Hippocampal formation (tissue), 2 donors: ENCODE results near the gene ARL4A.

Experiments
- DNase-seq, 2 donors: peaks; one replicate each; lab custom pipeline; 2025; lab: John Stamatoyannopoulos, UW

ARL4A gene

DNA sequence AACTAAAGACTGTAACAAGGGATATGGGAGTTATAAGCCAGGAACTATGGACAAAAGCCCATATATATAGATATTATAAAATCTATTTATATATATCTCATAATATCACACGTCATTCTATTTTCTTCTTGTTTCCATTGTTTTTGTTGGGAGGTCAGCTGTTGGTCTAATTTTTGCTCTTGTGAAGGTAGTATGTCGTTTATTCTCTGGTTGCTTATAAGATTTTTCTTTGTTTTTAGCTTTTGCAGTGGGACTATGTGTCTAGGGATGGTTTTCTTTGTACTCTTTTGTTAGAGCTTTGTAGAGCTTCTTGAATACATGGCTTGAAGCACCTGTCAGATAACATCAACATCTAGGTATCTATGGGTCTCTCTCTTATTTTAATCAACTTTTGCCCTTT, 14.0 kb downstream of the ARL4A start:
- no peak for DNase-seq

DNA sequence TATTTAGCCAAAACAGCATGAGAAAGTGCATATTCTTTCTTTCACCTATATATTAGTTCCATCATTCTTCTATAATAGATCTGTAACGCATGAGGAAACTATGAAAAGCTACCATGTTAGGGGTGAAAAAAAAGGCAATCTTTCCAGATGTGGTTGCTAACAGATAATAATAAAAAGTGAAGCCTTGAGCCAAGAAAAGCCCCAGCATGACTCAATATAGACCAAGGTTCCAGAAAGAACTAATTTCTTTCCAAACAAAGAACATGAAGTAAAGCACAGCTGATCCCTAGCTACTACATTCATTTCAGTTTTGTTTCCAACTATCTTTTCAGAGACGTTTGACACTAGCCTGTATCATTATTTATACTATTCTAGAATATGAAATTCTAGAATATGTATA, 16.4 kb downstream of the ARL4A start:
- no peak for DNase-seq

DNA sequence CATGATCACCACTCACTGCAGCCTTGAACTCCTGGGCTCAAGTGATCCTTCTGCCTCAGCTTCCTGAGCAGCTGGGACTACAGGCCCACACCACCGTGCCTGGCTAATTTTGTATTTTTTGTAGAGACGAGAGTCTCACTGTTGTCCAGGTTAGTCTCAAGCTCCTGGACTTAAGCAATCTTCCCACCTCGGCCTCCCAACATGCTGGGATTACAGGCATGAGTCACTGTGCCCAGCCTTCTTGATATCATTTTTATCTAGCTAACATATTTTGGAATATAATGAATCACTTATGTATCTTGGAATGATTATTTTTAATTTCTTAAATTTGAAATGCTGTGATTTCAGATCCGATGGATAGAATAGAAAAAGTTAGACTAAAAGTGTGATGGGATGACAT, 18.4 kb downstream of the ARL4A start:
- no peak for DNase-seq

DNA sequence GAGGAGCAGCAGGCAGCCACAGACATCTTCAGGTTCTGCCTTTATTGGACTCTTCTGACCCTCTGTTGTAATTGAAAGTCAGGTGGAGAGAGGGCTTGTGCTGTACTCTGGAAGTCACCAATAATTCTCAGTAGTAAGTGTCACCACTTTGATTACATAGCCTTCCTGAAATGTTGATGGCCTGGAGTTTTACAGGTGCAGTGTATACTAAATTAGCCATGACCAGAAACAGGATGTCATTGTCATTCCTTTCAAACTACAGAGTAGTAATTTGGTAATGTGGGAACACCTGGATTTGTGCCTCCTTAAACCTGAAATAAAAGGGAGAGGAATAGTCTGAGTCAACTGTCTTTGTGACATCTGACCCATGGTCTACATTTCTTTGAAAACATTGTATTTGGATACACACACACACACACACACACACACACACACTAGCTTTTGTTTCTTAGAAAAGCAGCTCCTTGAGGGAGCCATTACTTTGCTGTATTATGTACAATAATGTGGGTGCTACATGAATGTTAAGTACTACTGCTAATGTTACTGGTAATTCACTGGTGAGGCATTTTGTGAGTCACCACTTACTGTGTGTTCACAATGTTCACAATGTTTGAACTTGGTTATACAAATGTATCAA, 19.6 kb downstream of the ARL4A start:
- no peak for DNase-seq

DNA sequence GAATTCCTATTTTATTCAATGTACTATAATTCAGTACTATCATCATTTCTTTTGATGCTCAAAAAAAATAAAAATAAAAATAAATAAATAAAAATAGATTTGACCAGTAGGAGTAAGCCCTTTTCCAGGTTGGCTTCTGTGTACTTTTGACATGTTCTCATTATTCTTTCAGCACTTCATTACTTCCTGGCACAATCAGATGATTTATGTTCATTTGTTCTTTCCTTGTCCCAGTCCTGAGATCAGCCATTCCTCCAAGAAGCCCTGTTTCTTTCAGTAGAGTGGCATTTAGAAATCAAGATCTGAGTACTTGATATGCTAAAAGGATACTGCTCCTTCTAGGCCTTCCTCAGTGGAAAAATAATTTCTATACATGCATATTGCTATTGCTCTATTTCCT, 20.9 kb downstream of the ARL4A start:
- DNase-seq = no peak

DNA sequence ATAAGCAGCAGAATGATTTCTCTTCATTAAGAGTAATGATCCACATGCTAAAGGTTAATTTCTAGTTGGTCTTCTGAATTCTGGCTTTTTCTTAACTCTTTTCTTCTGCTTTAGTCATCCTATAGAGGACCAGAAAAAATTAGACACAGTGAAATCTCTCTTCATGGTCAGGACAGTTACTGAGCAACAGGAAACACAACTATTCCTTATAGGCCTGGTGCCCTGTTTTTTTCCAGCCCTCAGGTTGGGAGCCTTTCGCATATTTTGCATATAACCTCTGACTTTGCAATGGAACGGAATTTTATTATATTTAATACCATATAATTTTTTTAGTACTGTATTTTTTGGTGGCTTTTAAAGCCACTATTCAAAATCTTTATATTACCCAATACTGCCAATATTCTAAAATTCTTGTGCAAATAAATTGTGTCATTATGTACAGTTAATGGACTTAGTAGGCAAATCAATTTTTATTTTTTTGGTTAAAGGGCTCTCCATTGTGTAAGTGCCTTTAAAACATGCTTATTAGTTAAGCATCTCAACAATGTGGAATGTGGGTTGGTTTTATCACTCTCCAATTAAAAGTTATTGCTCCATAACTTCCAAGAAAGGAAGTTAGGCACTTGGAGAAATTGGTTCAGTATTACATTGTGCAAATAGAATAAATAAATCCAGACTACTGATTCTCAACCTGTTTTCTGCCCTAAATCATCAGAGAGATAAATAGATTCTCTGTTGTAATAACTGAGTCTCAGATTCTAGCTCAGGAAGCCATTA, 22.5 kb downstream of the ARL4A start:
- DNase-seq = no peak

DNA sequence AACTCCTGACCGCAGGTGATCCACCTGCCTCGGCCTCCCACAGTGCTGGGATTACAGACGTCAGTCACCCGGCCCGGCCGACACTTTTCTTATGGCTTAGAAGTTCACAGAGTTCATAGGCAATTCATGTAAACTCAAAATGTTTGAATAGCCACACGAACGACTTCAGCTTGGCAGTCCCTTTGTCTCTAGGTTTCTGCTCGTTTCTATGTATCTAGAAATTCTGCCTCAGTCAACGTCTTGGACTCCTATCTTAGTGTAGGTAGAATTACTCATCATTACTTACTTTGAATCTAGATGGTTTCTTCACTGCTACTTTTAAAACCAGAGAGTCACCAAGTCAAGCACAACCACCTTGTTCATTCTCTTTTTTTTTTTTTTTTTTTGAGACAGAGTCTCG, 23.7 kb downstream of the ARL4A start:
- no peak for DNase-seq

DNA sequence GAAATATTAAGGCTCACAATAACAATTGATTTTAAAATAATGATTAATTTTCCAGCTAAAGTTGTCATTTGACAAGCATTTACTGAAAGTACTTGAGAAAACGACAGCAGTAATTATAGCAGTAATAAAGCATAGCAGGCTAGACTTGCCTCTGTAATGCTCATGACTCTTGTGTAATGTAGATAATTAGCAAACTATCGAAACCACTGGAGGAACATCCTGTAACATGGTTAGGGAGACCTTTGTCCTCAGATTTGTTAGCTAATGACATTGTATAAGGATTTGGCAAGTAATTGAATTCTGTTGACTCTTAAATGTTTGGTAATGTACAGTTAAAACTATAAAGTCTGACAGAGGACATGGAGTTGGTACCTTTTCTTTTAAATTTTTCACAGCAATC, 24.8 kb downstream of the ARL4A start:
- DNase-seq = no peak

DNA sequence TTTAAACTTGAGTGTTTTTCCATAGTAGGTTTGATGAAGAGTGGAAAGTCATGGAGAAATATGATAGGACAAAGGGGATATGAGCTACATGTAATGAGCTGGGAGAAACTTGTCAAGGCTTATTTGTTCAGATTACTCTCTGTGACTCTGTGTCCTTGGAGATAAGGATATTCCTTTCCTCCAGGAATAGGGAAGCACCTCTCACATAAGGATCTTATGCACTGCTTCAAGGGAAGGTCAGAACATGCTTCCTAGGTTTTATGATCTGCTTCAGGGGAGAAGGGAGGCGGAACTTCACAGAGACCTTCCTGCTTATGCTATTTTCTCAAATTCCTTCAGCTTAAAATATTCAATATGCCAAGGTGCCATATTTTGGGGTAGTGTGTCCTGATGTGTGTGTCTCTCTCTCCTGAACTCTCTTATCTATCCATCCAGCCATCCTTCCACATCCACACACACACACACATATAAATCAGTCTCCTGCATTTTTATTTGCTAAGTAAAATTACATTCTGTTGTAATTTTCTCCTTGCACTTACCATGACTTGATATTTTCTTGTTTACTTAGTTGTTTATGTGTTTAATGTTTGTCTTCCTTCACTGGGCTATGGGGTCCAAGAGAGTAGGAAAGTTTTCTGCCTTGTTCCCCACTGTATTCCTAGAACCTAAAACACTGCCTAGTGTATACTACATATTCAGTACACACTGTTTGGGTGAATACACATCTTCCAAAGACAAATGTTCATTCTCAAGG, 26.4 kb downstream of the ARL4A start:
- DNase-seq = no peak

DNA sequence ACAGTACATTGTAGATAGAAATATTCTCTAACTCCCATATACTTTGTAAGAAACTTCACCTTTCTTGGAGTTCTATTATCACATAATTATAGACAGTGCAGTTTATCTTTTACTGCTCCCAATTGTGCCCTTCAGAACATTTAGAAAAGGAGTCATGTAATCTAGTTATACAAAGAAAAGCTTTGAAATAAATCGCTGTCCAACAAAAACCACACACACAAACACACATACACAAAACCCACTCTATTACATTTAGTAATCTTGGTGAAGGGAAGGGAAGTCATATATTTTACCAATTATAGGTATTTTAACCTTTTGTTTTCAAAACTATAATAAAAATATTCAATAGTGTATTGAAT, 26.9 kb downstream of the ARL4A start:
- no peak for DNase-seq

DNA sequence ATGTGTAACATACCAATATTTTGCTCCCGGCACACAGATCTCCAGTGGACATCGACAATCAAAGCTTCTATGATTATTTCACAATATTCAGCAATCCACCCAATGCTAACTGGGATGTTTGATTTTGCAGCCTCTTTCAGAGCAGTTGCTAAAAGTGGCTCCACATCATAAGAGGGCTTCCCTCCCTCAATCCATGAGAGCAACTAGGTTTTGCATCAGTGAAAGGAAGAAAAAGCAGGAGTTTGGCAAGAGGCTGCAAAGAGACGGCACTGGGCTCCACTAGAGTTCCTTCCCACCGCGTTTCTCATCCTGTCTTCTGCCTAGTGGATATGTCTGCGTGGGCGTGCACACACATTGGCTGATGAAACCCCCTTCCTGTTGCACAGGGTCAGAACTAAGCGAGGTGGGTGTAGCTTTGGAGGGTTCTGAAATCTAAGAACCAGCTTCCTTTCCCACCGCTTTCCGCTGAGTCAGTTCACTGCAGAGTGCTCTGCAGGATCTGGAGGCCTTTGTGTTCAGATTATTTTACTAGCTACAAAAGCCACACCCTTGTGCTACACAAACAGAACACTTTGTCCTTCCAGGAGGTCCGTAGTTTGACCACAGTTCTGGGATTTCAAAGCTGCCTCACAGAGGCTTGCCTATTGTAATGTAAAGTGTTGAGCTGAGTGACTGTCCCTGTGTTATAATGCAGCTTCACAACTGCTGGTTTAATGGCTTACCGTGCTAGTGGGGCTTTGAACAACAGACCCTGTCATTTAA, 28.1 kb downstream of the ARL4A start:
- DNase-seq = peak; percentile 31 to 50

DNA sequence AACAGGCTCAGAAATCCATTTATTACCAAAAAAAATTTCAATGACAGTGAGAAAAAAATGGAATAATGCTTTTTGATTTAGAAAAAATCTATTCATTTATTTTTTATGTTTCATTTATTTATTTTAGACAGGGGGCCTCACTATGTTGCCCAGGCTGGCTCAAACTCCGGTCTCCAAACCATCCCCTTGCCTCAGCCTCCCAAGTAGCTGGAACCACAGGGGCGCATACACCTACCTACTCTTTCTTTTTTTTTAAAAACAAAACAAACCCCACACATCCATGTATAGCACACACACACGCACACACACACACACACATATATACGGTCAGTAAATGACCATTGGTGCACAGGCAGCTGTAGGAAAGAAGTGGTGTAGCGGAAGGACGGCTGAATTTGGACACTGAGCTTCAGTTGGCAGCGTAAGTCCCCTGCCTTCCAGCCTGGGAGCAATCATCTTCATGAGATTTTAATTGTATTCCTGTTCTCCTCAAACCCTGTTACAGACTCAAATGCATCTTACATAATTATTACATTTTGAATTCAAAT, 28.8 kb downstream of the ARL4A start:
- no peak for DNase-seq

DNA sequence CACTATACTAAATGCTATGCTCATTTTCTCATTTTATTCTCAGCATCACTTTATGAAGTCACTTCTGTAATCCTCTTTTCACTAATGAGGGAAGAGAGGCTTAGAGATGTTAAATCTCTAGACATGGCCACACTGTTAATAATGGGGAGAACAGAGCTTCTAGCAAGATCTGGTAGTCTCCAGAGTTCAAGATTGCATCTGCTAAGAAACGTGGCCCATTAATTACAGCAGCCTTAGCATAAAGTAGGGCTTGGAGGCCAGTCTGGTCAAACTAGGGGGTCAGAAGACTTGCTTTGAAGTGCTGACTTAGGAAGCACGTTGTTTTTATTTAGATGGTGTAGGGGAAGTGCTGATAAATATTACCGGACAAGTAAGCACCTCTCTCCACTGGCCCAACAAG, 29.3 kb downstream of the ARL4A start:
- no peak for DNase-seq

DNA sequence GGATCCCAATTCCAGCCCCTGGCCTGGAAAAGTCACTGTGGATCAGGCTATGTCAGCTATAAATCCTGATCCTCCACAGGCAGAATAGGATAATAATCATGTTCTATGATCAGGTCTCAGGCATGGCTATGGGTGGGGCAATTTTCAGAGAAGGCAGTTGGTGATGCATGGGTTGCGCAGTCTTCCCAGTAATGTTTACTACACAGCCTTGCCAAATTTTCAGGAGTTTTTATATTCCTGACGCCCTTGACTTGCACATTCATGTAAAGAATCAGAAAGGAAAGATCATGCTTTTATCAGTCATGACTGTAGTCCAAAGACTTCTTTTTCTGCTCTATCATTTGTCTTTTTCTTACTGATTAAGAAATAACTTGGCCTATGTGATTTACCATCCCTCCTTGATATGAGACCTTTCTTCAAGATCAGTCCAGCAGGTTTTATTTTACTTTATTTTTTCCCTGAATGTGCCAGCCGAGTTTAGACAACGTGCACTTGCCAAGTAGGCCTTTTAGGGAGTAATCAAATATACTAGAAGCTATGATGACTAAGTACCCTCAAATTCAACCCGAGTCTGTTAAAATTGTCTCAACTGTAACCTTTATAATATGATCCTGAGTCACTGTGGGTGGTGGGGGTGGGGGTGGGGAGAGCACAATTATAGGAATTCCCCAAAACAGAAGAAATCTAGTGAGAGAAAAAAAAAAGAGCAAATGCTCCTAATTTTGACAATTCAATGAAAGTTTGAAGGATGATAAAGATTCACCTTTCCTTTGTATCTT, 31.9 kb downstream of the ARL4A start:
- DNase-seq = no peak

DNA sequence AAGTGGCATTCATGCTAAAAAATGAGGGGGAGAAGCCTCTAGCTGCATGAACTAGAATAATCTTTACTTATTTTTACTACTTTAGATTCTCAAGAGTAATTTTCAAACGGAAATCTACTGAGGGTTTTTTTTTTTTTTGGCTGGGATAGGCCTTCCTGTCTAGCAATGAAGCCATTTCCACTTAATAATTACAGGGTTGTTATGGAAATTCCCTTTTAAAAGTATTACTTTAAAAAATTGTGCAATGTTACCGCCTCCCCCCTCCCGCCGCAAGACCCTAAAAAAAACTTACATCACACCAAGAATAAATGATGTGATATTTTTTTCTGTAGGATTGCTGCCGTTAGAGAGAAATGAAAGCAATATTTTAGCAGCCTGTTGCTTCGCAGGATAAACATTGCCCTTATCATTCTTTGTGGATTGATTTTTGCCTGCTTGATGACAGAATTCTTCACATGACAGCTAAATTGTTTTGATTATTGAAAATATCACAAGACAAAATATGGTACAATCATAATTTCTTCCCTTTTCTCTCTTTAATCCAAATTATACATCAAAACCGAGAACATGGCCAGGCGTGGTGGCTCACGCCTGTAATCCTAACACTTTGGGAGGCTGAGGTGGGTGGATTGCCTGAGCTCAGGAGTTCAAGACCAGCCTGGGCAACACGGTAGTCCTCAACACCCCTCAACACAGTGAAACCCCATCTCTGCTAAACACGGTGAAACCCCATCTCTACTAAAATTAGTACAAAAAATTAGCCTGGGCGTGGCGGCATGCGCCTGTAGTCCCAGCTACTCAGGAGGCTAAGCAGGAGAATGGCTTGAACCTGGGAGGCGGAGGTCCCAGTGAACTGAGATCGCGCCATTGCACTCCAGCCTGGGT, 32.8 kb downstream of the ARL4A start:
- DNase-seq = no peak

DNA sequence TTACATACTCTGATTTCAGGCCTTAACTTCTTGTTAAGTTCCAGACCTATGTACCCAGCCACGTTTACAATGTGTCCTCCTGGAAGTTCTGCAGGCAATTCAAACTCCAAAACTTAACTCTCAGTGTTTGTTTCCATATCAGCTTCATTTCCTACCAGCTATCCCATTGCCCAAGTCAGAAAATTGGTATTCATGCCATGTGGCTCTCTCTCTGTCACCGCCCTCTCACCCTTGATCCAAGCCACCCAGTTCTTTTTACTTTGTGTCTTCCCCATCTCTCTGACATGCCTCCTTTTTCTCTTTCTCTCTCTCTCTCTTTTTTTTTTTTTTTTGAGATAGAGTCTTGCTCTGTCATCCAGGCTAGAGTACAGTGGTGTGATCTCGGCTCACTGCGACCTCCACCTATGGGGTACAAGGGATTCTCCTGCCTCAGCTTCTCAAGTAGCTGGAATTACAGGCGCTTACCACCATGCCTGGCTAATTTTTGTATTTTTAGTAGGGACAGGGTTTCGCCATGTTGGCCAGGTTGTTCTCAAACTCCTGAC, 33.9 kb downstream of the ARL4A start:
- DNase-seq = no peak

DNA sequence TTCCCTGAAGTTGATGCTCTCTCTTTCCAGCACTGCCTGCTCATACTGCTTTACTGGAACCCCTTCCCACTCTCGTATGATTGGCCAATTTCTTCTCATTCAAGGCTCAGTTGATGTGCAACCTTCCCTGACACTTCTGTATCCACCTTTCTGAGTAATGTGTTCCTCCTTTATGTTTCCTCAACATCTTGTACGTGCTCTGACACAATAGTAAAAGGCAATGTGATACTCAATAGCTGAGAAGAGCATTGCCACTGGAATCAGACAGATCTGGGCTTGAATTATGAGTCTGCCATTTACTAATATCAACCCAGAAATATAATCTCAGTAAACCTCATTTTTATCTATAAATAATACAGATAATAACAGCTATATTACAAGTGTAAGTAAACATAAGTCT, 34.7 kb downstream of the ARL4A start:
- DNase-seq = no peak

DNA sequence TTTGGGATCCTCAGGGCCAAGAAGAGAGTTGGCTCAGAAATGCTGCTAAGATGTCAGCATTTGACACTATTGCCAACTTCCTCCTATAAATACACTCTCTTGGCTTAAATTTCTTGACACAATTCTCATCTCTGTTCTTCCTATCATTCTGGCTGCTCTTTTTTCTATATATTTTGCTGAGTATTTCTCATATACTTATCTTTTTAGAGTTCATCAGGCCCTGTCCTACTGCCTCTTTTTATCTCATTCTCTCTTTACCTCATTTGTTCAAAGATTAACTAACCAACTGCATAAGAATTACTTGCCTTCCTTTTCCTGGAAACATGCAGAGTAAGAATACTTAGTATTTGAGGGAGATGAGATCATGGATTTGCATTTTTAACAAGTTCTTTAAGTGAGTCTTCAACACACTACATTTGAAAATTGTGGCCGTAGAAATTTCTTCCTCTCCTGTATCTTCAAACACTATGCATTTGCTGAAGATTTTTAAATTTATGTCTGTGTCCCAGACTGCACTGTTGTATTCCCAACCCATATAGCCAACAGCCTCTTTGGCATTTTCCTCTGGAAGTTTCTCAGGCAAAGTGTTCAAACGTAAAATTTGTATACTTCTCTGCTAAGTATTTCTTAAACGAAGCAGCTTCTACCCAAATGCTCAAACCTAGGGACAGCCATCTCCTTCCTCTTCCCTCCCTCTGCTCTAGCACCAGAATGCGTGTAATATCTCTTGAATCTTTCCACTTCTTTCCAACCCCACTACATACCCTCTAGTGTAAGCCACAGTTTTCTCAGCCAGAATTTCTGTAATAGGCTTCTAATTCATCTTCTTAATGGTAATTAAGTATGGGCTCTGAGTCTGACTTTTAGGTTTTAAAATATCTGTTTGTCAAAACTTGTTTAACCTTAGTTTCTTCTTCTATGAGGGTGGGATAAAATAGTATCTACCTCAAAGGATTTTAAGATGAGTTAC, 35.5 kb downstream of the ARL4A start:
- no peak for DNase-seq
